Panc1 (cell line): ENCODE data around the gene CEP135. TPM values are rescaled to one million over a fixed set of nuclear protein-coding genes. Genes with fewer than 3 reads are reported as not detected.
"Not testable (repeated sequence)": the region's sequence is repeated elsewhere in the genome, so short reads cannot be mapped to it uniquely, and the experiment has no call there.

ENCODE experiments used
- ATAC-seq: fragments of 200-7000 bp; cut with Tn5 transposase; 2 replicates; pipeline ENCODE4 v1.9.1; 2020; ENCODE audit warnings: mild to moderate bottlenecking, moderate library complexity
- BruUV-seq: library from RNA; stranded (reverse); fragments of 400-500 nt; replicated peaks from 2 replicates; lab custom pipeline; 2021; lab: Mats Ljungman, UMichigan
- CTCF ChIA-PET: fragments of 300-600 bp; sonication (Branson Sonifier 250); formaldehyde crosslinking; loops from one replicate; lab custom pipeline; 2022; ENCODE audit warnings: antibody characterized with exemption; lab: Charles Lee
- POLR2A ChIA-PET: fragments of 300-600 bp; sonication (Branson Sonifier 250); formaldehyde crosslinking; loops from one replicate; lab custom pipeline; 2022; ENCODE audit warnings: antibody characterized with exemption; lab: Charles Lee
- DNase-seq: peaks from one replicate; pipeline ENCODE4 v3.0.0-alpha.2; 2010; ENCODE audit warnings: low read depth, low spot score
- H3K27ac ChIP-seq: 2 replicates; pipeline ENCODE4 v1.5.1; 2011; ENCODE audit warnings: mild to moderate bottlenecking, low read length, inconsistent platforms
- H3K27me3 ChIP-seq: fragments of 200-500 bp; sonication (Bioruptor generic); 2 replicates; pipeline ENCODE4 v1.6.0; 2014; ENCODE audit warnings: low read length, inconsistent platforms; ENCODE audit not compliant: control insufficient read depth, insufficient read depth
- H3K36me3 ChIP-seq: fragments of 200-500 bp; sonication (Bioruptor generic); 2 replicates; pipeline ENCODE4 v1.5.1; 2014; ENCODE audit warnings: inconsistent platforms, mild to moderate bottlenecking, low read length, moderate library complexity; ENCODE audit not compliant: control insufficient read depth, insufficient read depth
- H3K4me1 ChIP-seq: 2 replicates; pipeline ENCODE4 v1.5.1; 2011; ENCODE audit warnings: inconsistent platforms, mild to moderate bottlenecking, low read length, moderate library complexity; ENCODE audit not compliant: control insufficient read depth, insufficient read depth
- H3K4me3 ChIP-seq, 2 experiments: 2 replicates each; pipeline ENCODE4 v1.5.1; 2011 to 2012; ENCODE audit warnings: low read depth in 2 of 2, low read length in 2 of 2, mild to moderate bottlenecking in 2 of 2, inconsistent platforms in 1 of 2, moderate library complexity in 1 of 2
- H3K9me3 ChIP-seq: fragments of 200-500 bp; sonication (Bioruptor generic); 2 replicates; pipeline ENCODE4 v1.5.1; 2014; ENCODE audit warnings: low read depth, mild to moderate bottlenecking, inconsistent platforms, low read length, moderate library complexity; ENCODE audit not compliant: control insufficient read depth, insufficient read depth
- CTCF ChIP-seq: fragments of 450-650 bp; IDR thresholded peaks from 2 replicates; pipeline ENCODE4 v1.5.1; 2017; ENCODE audit warnings: mild to moderate bottlenecking
- POLR2AphosphoS5 ChIP-seq: IDR thresholded peaks from 2 replicates; pipeline ENCODE4 v1.6.1; 2012; ENCODE audit warnings: mild to moderate bottlenecking, low read depth, low read length, moderate library complexity
- SIN3A ChIP-seq: IDR thresholded peaks from 2 replicates; pipeline ENCODE4 v1.6.1; 2012; ENCODE audit warnings: low read depth, mild to moderate bottlenecking, low read length, moderate library complexity, borderline replicate concordance; ENCODE audit not compliant: insufficient read depth
- TCF7L2 ChIP-seq: IDR thresholded peaks from 2 replicates; pipeline ENCODE4 v1.6.1; 2011; ENCODE audit warnings: mild to moderate bottlenecking, low read depth, low read length, inconsistent platforms
- in situ Hi-C: cut with HindIII; loops from 2 replicates; pipeline ENCODE4 v1.10.0; 2016; ENCODE audit warnings: low sequenced_read_pairs, low pct_unique_long_range_greater_than_20kb
- intact Hi-C: fragments of 100-400 bp; cut with micrococcal nuclease; formaldehyde crosslinking; loops from one replicate; pipeline ENCODE4 v1.10.0; 2022; ENCODE audit not compliant: unreplicated experiment
- total RNA-seq: library from RNA; stranded (reverse); gene quantifications from one replicate; pipeline ENCODE4 v1.2.1, GENCODE V29; 2021; ENCODE audit not compliant: unreplicated experiment
- TF ChIP-seq, protein P1 (sequence below), 2 experiments: IDR thresholded peaks; 2 replicates each; pipeline ENCODE4 v1.6.1; 2011 to 2012; ENCODE audit warnings: low read depth in 2 of 2, control low read depth in 1 of 2, low read length in 1 of 2, mild to moderate bottlenecking in 1 of 2, moderate library complexity in 1 of 2; ENCODE audit not compliant: insufficient read depth in 1 of 2

Gene CEP135
- total RNA-seq, 1 experiment from 2014 or later, result 9.5 TPM

- DNase-seq, result no peak
- no TSS peak for BruUV-seq
- Histone ChIP-seq H3K4me1 (no peaks in the 10 kb centered on the region), H3K27ac (no peak overlapping the region), H3K9me3 (no peaks in the 10 kb centered on the region), H3K27me3 (no peaks in the 10 kb centered on the region), H3K36me3 (no peaks in the 10 kb centered on the region), H3K4me3 (no peak overlapping the region)
- TF ChIP-seq TCF7L2 (no peak), SIN3A (no peak), CTCF (no peak), POLR2AphosphoS5 (no peak)
- TF ChIP-seq, protein P1, sequence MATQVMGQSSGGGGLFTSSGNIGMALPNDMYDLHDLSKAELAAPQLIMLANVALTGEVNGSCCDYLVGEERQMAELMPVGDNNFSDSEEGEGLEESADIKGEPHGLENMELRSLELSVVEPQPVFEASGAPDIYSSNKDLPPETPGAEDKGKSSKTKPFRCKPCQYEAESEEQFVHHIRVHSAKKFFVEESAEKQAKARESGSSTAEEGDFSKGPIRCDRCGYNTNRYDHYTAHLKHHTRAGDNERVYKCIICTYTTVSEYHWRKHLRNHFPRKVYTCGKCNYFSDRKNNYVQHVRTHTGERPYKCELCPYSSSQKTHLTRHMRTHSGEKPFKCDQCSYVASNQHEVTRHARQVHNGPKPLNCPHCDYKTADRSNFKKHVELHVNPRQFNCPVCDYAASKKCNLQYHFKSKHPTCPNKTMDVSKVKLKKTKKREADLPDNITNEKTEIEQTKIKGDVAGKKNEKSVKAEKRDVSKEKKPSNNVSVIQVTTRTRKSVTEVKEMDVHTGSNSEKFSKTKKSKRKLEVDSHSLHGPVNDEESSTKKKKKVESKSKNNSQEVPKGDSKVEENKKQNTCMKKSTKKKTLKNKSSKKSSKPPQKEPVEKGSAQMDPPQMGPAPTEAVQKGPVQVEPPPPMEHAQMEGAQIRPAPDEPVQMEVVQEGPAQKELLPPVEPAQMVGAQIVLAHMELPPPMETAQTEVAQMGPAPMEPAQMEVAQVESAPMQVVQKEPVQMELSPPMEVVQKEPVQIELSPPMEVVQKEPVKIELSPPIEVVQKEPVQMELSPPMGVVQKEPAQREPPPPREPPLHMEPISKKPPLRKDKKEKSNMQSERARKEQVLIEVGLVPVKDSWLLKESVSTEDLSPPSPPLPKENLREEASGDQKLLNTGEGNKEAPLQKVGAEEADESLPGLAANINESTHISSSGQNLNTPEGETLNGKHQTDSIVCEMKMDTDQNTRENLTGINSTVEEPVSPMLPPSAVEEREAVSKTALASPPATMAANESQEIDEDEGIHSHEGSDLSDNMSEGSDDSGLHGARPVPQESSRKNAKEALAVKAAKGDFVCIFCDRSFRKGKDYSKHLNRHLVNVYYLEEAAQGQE (IDR thresholded peaks at IDR 0.05; ENCODE audit: insufficient read depth in 1 of 2, low read depth in 2 of 2, low read length in 1 of 2), result no peak
- intact Hi-C loops, result no loop called here
- POLR2A ChIA-PET, result interaction anchor here (0.6 kb wide), 1 partner anchor 9 kb away, joined by 3 read pairs; no protein-coding TSS in a partner anchor
- in situ Hi-C loops, result no loop called here
- no peak for ATAC-seq
- CTCF ChIA-PET, result no interaction called here
Observed at GRCh38 chr4:55965585-55965984, 16.8 kb downstream of the CEP135 start.

GRCh38 chr4:55966324-55966723 is 17.6 kb downstream of the CEP135 start:
- in situ Hi-C loops, H3K4me1 ChIP-seq, POLR2A ChIA-PET, H3K36me3 ChIP-seq, intact Hi-C loops, BruUV-seq, H3K9me3 ChIP-seq, DNase-seq, CTCF ChIA-PET, ATAC-seq, H3K27me3 ChIP-seq, H3K27ac ChIP-seq, H3K4me3 ChIP-seq: not testable (repeated sequence)

DNA sequence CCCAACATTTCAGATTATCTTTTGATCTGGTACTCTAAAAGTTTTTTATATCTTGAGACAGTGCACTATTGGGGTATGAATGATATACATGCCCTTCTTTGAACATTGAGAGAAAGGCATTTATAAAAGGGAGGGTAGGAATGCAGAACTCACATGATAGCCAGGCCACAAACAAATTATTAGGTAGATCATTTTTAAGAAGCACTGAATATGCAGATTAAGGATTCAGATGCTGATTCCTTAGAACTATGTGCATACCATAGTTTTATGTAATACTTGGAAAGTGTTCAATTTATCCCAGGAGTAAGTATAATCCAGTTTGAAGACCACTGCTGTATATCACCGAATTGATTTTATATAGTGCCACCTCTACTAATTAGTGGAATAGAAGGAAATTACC is 18.6 kb downstream of the CEP135 start:
- Histone ChIP-seq H3K9me3 (no peaks in the 10 kb centered on the region), H3K4me1 (no peaks in the 10 kb centered on the region), H3K27me3 (no peaks in the 10 kb centered on the region), H3K36me3 (no peaks in the 10 kb centered on the region), H3K4me3 (no peak overlapping the region), H3K27ac (no peak overlapping the region)
- DNase-seq, result no peak
- no peak for TF ChIP-seq CTCF
- TF ChIP-seq POLR2AphosphoS5, result no peak
- no peak for TF ChIP-seq SIN3A
- TF ChIP-seq, protein P1 (IDR thresholded peaks at IDR 0.05; ENCODE audit: insufficient read depth in 1 of 2, low read depth in 2 of 2, low read length in 1 of 2), result no peak
- intact Hi-C loops (no loop called here), in situ Hi-C loops (no loop called here)
- ChIA-PET CTCF (no interaction called here), POLR2A (no interaction called here)
- no peak for ATAC-seq
- no TSS peak for BruUV-seq
